Mesenteric fat pad (tissue), 1 donor: ENCODE results near the gene SAPCD2. TPM values are rescaled to one million over a fixed set of nuclear protein-coding genes. Genes with fewer than 3 reads are reported as not detected.

Experiments
- DNase-seq: peaks from one replicate; pipeline ENCODE4 v3.0.0-alpha.2; 2020; ENCODE audit warnings: low spot score
- total RNA-seq: library from RNA; stranded (reverse); fragmentation: NEBNext Ultra II Directional; extraction: Animal tissue kit (Norgen Biotek cat#: 25700); gene quantifications from one replicate; pipeline ENCODE4 v1.2.1, GENCODE V29; 2021
- donor health status: DM: yes; HTN: yes; CAD: no.

SAPCD2 gene
- total RNA-seq, 1 donor from 2014 or later, result 0.42 TPM

DNA sequence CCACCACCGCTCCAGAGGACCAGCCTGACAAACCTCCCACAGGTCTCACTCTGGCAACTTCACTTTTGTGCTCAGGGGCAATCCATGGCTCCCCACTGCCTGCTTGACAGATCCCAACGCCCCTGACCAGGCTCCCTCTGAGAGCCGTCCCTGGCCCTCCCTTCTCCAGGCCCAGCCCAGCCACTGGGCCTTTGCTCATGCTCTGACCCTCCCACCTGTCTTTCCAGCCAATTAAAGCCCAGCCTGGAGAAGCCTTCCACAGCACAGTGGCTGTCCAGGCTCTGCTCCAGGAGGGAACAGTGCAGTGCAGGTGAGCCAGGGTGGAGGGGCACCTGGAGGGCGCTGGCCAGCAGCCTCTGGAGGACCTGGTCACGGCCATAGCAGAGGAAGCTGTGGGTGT, 19.8 kb downstream of the SAPCD2 start:
- DNase-seq, result no peak

DNA sequence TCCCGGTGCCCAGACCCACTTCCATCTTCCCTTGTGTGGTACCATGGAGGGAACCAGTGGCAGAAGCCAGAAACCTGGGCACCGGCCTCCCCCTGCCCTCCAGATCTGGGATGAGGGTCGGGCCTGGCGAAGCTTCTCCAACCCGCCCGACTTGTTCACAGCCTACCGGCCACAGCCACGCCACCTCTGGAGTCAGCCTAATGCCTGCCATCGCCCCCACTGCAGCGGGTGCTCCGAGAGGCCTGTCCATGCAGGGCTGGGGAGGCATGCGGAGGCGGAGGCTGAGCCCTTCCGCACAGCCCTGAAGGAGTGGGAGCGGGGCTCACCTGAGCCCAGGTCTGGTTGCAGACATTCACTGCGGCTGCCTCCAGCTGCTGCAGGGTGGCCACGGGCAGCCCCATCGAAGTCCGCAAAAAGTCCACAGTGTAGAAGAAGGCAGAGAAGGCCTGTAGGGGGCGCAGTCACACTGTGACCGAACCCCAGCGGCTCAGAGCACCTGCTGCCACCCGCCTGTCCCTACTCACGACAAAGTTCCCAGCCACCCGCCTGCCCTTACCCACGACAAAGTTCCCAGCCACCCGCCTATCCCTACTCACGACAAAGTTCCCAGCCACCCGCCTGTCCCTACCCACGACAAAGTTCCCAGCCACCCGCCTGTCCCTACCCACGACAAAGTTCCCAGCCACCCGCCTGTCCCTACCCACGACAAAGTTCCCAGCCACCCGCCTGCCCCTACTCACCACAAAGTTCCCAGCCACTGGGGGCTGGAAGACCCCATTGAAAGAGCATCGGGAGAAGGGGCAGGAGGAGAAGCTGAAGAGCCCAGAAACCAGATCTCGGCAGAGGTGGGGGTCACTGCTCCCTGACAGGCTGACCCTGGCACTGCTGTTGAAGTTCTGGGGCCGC, 20.6 kb downstream of the SAPCD2 start:
- no peak for DNase-seq

DNA sequence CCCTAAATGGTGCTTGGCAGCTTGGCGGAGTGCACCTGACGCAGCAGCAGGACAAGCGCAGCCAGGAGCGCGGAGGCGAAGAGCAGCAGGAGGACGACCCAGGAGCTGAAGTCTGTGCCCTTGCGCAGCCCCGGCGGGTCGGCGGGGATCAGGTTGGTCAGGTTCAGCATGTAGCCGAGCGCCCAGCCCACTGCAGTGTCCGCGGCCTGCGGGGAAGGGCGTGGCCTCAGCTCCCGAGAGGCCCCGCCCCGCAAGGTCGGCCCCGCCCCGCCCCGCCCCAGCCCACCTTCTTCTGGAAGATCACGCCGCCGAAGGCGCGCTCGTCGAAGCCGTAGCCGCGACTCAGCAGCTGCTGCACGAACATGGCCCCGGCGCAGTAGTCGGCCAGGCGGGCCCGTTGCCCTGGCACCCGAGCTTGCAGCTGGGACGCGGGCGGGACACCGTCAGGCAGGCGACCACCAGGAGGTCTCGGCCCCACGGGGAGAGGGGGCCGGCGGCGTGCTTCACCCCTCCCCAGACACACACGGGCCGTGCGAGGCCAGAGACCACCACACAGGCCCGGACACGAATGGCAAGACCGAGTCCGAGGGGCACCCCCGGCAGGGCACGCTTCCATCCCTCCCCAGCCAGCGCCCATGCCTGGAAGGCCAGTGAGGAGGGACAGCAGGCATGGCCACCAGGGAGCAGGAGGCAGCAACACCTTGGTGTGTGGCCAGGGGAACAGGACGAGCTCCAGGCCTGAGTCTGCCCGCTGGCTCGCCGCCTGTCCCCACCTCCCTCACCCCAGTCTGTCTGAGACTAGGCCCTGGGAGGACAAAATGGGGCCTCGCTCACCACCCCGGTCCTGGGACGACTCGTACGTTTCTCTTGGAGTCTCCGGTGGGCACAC, 21.5 kb downstream of the SAPCD2 start:
- no peak for DNase-seq

DNA sequence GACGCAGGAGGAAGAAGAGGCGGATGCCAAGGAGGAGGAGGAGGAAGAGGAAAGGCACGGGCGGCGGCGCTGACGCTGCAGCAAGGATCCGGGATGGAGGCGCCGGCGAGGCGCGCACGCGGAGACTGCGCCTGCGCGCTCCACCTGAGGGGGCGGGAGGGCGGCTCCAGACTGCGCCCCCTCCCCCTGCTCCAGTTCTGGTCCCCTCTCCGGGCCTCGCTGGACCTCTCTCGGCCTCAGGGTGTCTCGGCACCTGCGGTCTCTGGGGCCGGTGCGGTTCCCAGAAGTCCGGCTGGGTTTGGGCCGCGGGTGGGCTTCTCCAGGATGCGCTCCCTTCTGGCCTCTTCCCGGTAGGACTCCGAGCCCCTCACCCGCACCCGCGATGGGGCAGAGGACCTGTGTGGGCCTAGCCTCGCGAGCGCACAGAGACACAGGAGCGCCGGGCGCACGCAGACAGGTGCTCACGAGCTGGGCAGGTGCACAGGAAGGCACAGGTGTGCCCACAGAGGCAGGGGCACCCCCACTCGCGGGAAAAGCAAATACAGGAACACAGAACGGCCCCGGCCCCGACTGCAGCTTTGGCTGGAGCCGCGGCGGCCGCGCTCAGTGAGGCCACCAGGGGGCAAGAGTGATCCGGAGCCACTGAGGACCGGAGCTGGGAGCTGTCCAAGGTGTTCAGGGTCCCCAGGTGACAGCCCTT, 24.1 kb downstream of the SAPCD2 start, which contains the start of gene NPDC1:
TSS of gene NPDC1 (minus strand) at position 90 of the 700 bp plus-strand sequence. CDS start 188 bp downstream, outside the sequence.
- no peak for DNase-seq

DNA sequence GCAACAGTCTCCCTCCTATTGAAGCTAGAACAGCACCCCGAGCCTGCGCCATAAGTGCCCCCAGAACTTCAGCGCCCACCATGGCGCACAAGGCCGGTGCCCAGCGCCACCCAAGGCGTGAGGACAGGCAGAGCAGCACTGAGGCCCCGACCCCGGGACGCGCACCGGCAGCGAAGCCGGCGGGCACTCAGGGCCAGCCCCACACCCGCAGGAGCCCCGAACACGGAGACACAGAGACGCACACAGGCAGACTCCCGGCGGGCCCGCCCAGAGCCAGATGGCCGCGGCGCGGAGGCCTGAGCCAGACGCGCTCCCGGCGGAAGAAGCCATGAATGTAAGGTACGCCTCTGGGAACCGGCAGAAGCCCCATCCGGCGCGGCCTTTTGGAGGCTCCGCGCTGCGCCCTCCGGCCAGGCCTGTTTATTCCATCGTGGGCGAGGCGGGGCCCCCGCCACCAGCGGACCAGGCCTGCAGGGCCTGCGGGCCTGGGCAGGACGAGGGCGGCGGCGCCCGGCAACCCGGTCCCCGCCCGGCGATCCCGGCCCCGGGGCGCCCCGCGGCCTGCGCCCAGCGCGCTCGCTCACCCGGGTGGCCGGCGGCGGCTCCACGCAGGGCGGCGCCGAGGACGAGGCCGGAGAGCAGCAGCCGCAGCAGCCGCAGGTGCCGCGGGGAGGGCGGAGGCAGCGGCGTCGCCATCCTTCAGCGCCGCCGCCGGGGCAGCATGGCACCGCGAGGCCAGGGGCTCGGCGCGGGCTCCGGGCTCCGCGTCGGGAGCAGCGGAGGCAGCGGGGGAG, 24.9 kb downstream of the SAPCD2 start:
- DNase-seq, result no peak

DNA sequence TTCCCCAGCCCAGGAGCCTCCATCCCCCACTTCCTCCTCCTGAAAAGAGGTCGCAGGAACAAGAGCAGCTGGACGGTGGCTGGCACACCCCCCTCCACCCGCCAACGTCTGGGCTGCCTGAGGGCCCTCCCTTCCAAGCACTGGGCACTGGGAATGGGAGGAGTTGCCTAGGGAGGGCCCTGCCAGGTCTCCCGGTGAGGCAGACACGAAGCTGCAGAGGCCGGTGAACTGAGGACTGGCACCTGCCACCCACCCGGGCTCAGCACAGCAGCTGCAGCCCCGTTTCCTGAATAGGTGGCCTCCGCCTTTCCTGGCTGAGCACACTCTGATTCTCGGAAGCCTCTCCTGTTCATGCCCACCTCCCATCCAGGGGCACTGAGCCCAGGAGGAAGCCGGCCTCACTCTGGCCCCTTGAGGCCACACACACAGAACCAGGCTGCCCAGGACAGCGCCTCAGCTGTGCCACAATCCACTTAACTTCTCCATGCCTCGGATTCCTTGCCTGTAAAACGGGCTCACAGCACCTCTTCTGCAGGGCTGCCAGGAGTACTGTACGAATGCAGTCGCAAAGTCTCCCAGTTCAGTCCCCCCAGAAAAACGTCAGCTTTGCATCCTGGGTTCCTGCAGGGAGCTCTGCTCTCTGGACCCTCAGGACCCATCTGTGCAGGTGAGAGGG, 25.7 kb downstream of the SAPCD2 start:
- DNase-seq, result no peak

DNA sequence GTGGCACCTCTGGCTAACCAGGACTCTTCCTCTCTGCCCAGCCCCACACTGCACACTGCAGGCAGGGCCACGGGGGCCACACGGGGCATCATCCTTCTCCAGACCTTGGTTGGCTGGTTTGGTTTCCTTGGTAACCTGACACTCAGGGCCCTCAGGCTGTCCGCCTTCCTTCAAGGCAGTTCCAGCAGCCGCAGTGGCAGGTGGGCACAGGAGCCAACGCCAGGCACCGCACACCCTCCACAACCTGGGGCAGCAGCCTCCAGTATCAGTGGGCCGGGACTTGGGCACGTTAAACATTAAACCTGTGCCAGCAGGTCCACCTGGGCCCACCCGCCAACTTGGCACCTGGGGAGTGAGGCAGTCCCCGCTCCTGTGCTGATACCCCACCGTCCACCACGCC, 26.3 kb downstream of the SAPCD2 start:
- no peak for DNase-seq

DNA sequence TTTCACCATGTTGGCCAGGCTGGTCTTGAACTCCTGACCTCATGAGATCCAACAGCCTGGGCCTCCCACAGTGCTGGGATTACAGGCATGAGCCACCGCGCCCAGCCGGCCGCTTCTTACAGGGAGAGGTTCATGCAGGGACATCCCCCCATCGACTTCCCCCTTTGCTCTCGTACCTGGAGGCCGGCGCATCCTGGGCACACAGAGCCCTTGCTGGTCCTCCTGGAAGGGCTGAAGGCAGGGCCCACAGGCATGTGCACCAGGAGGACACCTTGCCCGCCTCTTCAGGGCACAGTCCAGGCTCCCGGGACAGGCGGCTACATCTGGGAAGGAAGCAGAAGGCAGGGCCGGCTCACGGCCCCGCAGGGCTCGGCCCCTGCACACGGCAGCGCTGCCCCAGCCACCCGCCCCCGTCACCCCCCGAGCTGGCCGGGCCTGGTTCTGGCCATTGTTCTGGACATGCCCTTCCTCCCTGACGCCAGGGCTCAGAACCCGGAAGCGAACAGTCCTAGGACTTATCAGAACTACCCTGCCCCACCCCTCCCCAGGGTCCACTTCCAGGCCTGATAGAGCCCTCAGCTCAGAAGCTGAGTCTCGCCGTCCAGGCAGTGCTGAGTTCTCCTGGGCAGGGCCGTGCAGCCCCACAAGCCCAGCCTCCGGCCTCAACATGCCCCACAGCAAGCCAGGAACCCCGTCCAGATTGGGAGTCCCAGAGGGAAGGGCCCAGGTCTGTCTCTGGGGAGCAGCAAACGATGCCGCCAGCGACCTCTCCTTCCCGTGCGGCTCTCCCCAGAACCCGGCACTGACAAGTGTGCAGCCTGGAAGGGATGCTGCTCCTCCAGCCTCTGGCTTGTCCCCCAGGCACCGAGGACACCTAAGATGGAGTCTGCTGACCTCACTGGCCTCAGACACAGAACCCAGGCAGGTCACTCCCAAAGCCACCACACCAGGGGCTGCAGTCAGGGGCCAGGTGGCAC, 27.3 kb downstream of the SAPCD2 start:
- DNase-seq, result no peak

DNA sequence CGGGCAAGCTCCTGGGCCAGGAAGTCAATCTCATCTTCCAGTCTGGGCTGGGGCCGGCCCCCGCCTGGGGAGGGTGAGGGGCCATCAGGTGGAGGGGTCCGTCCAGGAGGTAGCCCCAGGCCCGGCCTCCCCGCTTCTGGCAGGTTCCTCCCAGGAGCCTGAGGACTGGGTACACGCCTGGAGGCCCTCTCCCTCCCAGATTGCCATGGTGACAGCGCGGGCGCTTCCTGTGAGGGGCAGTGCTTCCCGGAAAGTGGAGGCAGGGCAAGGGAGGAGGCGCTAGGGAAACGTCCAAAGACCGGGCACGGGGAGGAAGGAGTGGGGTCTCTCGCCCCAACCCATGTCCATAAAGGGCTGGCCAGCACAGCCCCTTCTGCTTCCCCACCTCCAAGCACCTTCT, 29.2 kb downstream of the SAPCD2 start:
- no peak for DNase-seq

DNA sequence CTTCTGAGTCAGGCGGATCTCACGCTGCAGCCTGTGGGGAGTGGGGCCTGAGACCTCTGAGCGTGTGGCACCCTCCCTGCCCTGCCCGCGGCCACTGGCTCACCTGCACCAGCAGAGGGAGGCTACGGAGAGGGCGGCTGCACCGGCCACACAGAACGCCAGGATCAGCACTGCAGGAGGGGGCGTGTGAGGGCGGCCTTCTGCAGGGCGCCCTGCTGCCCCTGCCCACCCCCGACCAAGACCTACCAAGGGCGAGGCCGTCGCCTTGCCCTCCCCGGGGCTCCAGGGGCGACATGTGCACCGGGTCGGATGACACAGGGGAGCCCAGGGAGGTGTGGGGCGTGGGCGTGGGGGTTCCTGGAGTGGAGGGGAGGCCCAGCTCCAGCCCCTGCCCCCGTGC, 29.8 kb downstream of the SAPCD2 start:
- DNase-seq, result no peak

DNA sequence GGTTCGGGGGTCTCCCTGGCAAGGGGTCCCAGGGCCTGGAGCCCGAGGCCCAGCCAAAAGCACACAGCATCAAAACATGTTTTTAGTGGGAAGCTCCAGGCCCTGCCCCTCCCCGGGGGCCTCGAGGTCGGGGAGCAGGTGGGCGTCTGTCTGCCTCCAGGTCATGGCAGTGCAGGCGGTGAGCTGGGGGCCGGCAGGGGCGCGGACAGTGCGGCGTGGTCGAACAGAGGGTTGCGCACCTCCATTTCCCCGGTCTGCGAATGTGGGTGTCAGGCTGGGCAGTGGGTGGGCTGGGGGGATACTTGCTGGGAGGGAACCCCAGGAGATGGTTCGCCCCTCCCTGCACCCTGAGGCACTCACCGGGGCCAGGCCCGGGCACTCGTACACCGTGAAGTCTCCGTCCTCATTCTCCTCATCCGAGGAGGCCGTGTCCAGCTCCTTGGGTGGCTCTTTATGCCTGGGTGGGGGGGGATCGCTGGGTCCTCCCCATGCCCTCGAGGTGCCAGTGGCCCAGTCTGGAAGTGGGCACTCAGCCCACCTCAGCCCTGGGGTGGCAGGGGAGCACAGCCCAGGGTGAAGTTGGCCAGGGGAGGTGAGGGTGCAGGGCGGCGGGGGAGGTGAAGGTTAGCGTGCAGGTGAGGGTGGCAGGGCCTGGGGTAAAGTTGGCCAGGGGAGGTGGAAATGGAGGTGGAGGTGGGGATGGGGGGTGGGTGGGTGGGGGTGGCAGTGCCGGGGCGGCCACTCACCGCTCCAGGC, 30.6 kb downstream of the SAPCD2 start:
- no peak for DNase-seq

DNA sequence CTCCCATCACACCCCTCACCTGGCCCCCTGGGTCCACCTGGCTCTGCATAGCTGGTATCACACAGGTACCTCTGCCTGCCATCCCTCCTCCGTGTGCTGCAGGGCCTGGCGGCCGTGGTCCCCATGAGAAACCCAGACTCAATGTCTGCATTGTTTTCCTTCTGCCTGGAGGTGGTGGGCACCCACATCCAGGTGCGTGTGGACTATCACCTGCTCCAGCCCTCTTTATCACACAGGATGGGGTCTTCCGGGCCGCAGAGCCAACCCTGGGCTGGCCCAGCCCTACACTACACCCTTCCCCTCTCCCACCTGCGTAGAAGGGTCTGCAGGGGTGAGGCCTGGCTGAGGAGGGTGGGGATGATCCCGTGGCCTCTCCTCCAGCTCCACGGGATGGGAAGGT, 31.4 kb downstream of the SAPCD2 start:
- DNase-seq, result no peak

DNA sequence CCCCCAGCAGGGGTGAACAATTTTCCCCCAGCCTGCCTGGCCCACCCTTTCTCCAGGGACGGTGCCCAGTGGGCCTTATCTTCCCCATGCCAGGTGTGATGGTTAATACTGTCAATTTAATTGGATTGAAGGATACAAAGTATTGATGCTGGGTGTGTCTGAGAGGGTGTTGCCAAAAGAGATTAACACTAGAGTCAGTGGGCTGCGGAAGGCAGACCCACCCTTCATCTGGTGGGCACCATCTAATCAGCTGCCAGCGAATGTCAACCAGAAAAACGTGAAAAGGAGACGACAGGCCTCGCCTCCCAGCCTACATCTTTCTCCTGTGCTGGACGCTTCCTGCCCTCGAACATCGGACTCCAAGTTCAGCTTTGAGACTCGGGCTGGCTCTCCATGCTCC, 32.9 kb downstream of the SAPCD2 start:
- DNase-seq, result no peak

DNA sequence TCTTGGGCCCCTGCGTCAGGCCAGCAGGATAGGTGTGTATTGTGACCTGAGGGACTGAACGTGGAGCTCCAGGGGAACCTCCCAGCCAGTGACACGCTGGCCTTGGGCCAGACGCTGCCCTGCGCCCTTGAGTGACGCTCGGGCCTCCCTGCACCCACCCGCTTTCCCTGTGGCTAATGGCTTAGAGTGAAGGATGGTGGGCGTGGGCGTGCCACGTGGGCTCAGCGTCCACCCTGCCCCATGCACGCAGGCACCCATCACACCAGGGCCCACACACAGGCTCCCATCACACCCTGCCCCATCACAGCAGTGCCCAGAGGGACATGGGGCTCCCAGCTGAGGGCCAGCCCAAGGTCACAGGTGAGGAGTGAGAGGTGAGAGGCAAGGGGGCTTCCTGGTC, 33.3 kb downstream of the SAPCD2 start:
- no peak for DNase-seq

DNA sequence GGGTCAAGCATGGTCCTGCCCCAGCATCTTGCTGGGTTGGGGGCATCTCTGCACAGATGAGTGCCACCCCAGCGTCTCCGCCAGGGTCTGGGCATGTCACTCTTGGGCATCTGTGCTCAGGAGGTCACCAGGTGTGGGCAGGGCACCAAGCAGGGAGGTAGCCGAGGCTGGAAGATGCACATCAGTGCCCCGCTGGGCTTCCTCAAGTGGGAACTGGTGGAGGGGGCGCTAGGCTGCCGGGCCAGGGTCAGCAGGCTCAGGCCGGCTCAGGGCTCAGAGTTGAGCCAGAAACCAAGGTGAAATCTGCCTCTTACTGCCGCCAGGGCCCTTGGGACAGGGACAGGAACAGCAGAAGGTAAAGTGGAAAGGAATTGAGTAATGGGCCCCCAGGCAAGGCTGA, 34.4 kb downstream of the SAPCD2 start:
- DNase-seq, result no peak

DNA sequence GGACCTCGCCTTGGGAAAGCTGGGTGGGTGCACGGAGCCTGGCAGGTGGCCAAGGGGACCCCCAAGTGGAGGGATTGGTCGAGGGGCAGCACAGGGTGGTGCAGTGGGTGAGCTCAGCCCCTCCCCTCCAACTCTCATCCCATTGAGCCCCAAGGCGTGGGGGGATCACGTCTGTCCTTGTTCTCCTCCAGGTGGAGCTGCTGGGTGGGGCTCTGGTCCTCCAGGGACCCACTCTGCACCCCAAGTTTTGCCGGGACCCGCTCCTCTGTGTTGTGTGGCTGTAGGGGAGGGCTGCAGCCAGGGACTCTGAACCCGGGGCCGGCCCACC, 34.9 kb downstream of the SAPCD2 start:
- no peak for DNase-seq

DNA sequence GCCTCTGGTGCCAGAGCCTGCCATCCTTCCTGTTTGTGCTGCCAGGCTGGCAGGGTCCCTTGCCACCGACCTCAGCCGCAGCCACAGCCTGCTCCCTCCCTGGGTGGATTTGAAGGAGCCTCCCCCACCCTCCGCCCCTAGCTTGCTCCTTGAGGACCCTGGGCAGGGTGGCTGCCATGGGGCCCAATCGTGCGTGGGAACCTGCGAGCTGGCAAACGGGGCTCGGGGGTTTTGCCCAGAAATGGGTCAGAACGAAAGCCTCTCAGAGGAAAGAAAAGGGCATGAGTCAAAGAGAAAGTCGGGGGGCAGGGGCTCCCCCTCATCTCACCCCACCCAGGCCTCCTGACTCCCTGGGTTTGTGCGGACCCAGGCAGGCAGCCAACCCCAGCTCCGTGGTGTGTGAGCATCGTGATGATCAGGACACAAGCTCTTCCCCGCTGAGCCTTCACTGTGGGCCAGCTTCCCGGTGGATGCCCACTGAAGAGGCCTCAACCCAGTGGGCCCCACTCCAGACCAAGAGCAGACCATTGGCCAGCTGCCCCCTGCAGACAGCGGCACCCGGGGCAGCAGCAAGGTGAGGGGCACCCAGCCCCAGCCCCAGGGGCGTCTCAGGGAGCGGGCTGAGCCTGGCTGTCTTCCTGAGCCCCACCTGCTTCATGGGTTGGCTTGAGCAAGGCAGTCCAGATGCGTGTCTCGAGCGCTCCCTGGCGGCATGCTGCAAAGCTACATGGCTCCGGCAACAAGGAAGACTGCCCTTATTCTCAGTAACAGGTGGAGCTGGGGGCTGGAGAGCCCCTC, 35.4 kb downstream of the SAPCD2 start:
- no peak for DNase-seq
